Caco-2 (cell line): ENCODE measurements around the gene RASSF8. TPM values are rescaled to one million over a fixed set of nuclear protein-coding genes. Genes with fewer than 3 reads are reported as not detected.
A peak's percentile ranks its signal among the peaks of the same experiment; 100 is the strongest.

Source experiments
- BruUV-seq: library from RNA; stranded (reverse); fragments of 400-500 nt; replicated peaks from 2 replicates; lab custom pipeline; 2021; lab: Mats Ljungman, UMichigan
- CTCF ChIA-PET: fragments of 300-600 bp; sonication (Branson Sonifier 250); formaldehyde crosslinking; loops from one replicate; lab custom pipeline; 2022; ENCODE audit warnings: antibody characterized with exemption; lab: Charles Lee
- POLR2A ChIA-PET: fragments of 300-600 bp; sonication (Branson Sonifier 250); formaldehyde crosslinking; loops from one replicate; lab custom pipeline; 2022; ENCODE audit warnings: antibody characterized with exemption; lab: Charles Lee
- DNase-seq, 2 experiments: peaks; one replicate each; pipeline versions ENCODE4 v3.0.0 to v3.0.0-alpha.2; 2020 to 2022
- H3K27me3 ChIP-seq: replicated peaks from 2 replicates; pipeline ENCODE4 v1.6.0; 2011; ENCODE audit warnings: low read length; ENCODE audit not compliant: control insufficient read depth, insufficient read depth
- H3K36me3 ChIP-seq: 2 replicates; pipeline ENCODE4 v1.5.1; 2011; ENCODE audit warnings: low read length; ENCODE audit not compliant: control insufficient read depth, insufficient read depth
- H3K4me1 ChIP-seq: fragments of 250-450 bp; sonication (Bioruptor Pico); 2 replicates; pipeline ENCODE4 v1.5.1; 2020; ENCODE audit warnings: mild to moderate bottlenecking
- H3K4me3 ChIP-seq: 2 replicates; pipeline ENCODE4 v1.5.1; 2011; ENCODE audit warnings: low read depth, mild to moderate bottlenecking, control low read depth, low read length
- H3K9me3 ChIP-seq: fragments of 250-450 bp; sonication (Bioruptor Pico); 2 replicates; pipeline ENCODE4 v1.5.1; 2020; ENCODE audit warnings: mild to moderate bottlenecking, moderate library complexity
- H3K27ac Mint-ChIP-seq: one replicate; pipeline ENCODE4 v1.8.0; 2022; ENCODE audit warnings: mixed read lengths; ENCODE audit not compliant: unreplicated experiment
- H3K27me3 Mint-ChIP-seq: one replicate; pipeline ENCODE4 v1.8.0; 2022; ENCODE audit warnings: mixed read lengths; ENCODE audit not compliant: insufficient read depth, unreplicated experiment
- H3K36me3 Mint-ChIP-seq: one replicate; pipeline ENCODE4 v1.8.0; 2022; ENCODE audit warnings: mild to moderate bottlenecking, mixed read lengths; ENCODE audit not compliant: insufficient read depth, unreplicated experiment
- H3K4me1 Mint-ChIP-seq: one replicate; pipeline ENCODE4 v1.8.0; 2022; ENCODE audit warnings: low read depth, mixed read lengths; ENCODE audit not compliant: unreplicated experiment
- H3K4me3 Mint-ChIP-seq: one replicate; pipeline ENCODE4 v1.8.0; 2022; ENCODE audit warnings: mild to moderate bottlenecking, moderate library complexity, mixed read lengths; ENCODE audit not compliant: unreplicated experiment
- H3K9me3 Mint-ChIP-seq: one replicate; pipeline ENCODE4 v1.8.0; 2022; ENCODE audit warnings: mixed read lengths; ENCODE audit not compliant: unreplicated experiment
- CTCF ChIP-seq, 2 experiments: fragments of 200-600 bp in 1 of 2; IDR thresholded peaks; 1 replicate in 1 of 2; 2 replicates in 1 of 2; pipeline versions ENCODE4 v1.5.1 to v1.8.0; 2011 to 2022; ENCODE audit warnings: antibody characterized with exemption in 1 of 2, control low read depth in 1 of 2, inconsistent platforms in 1 of 2, low read depth in 1 of 2, low read length in 1 of 2, mild to moderate bottlenecking in 1 of 2, moderate library complexity in 1 of 2; ENCODE audit not compliant: insufficient read depth in 1 of 2, severe bottlenecking in 1 of 2, unreplicated experiment in 1 of 2
- intact Hi-C: fragments of 100-400 bp; cut with micrococcal nuclease; formaldehyde crosslinking; loops from one replicate; pipeline ENCODE4 v1.10.0; 2022; ENCODE audit not compliant: unreplicated experiment
- total RNA-seq: library from RNA; stranded (reverse); gene quantifications from 2 replicates; pipeline ENCODE4 v1.2.3, GENCODE V29; 2022

RASSF8 gene
- total RNA-seq, 1 experiment from 2014 or later = 143 TPM

- H3K9me3 ChIP-seq = no peaks in the 10 kb centered on the region
- Mint-ChIP-seq H3K4me1 (peaks cover 56% of the 10 kb centered on the region), H3K27ac (peak overlapping the region; percentile 11), H3K36me3 (peaks cover 13% of the 10 kb centered on the region), H3K9me3 (no peaks in the 10 kb centered on the region), H3K27me3 (no peaks in the 10 kb centered on the region), H3K4me3 (no peak overlapping the region)
- intact Hi-C loops = no loop called here
- no peaks in the 10 kb centered on the region for H3K27me3 ChIP-seq
- H3K36me3 ChIP-seq = no peaks in the 10 kb centered on the region
- H3K4me1 ChIP-seq = no peaks in the 10 kb centered on the region
- CTCF ChIA-PET = no interaction called here
- TF ChIP-seq CTCF (IDR thresholded peaks at IDR 0.05; ENCODE audit: insufficient read depth in 1 of 2, low read depth in 1 of 2, low read length in 1 of 2, severe bottlenecking in 1 of 2, unreplicated experiment in 1 of 2) = no peak
- BruUV-seq = no TSS peak
- no peak for DNase-seq
- no peak overlapping the region for H3K4me3 ChIP-seq
- POLR2A ChIA-PET = no interaction called here
Measured at GRCh38 chr12:25975179-25975578, 16.7 kb downstream of the RASSF8 start.

GRCh38 chr12:25975682-25976081 is 17.2 kb downstream of the RASSF8 start:
- no peaks in the 10 kb centered on the region for H3K4me1 ChIP-seq
- Mint-ChIP-seq H3K9me3 (no peaks in the 10 kb centered on the region), H3K4me3 (no peak overlapping the region), H3K27me3 (no peaks in the 10 kb centered on the region), H3K36me3 (peaks cover 13% of the 10 kb centered on the region), H3K4me1 (peaks cover 51% of the 10 kb centered on the region), H3K27ac (peak overlapping the region; percentile 11)
- H3K4me3 ChIP-seq = no peak overlapping the region
- no peaks in the 10 kb centered on the region for H3K9me3 ChIP-seq
- DNase-seq = no peak
- no peaks in the 10 kb centered on the region for H3K27me3 ChIP-seq
- TF ChIP-seq CTCF (IDR thresholded peaks at IDR 0.05; ENCODE audit: insufficient read depth in 1 of 2, low read depth in 1 of 2, low read length in 1 of 2, severe bottlenecking in 1 of 2, unreplicated experiment in 1 of 2) = no peak
- intact Hi-C loops = no loop called here
- POLR2A ChIA-PET = no interaction called here
- no TSS peak for BruUV-seq
- no peaks in the 10 kb centered on the region for H3K36me3 ChIP-seq
- CTCF ChIA-PET = no interaction called here

- no TSS peak for BruUV-seq
- no peak overlapping the region for H3K4me3 ChIP-seq
- no peak for TF ChIP-seq CTCF (IDR thresholded peaks at IDR 0.05; ENCODE audit: insufficient read depth in 1 of 2, low read depth in 1 of 2, low read length in 1 of 2, severe bottlenecking in 1 of 2, unreplicated experiment in 1 of 2)
Measured at GRCh38 chr12:25976289-25976688, 17.8 kb downstream of the RASSF8 start.

More at GRCh38 chr12:25976289-25976688, 17.8 kb downstream of the RASSF8 start:
- Histone ChIP-seq H3K4me1 (no peaks in the 10 kb centered on the region), H3K9me3 (no peaks in the 10 kb centered on the region), H3K27me3 (no peaks in the 10 kb centered on the region), H3K36me3 (no peaks in the 10 kb centered on the region)
- no peaks in the 10 kb centered on the region for H3K9me3 Mint-ChIP-seq
- H3K27ac Mint-ChIP-seq = no peak overlapping the region
- H3K27me3 Mint-ChIP-seq = no peaks in the 10 kb centered on the region
- H3K4me3 Mint-ChIP-seq = no peak overlapping the region
- peaks cover 13% of the 10 kb centered on the region for H3K36me3 Mint-ChIP-seq
- CTCF ChIA-PET = no interaction called here
- peaks cover 48% of the 10 kb centered on the region for H3K4me1 Mint-ChIP-seq
- no peak for DNase-seq
- POLR2A ChIA-PET = no interaction called here
- intact Hi-C loops = no loop called here
